Left lung (tissue), 10 donors: ENCODE measurements around the gene CAMK2G. TPM values are rescaled to one million over a fixed set of nuclear protein-coding genes. Genes with fewer than 3 reads are reported as not detected.

Experiments
- ATAC-seq: fragments of 200-7000 bp; cut with Tn5 transposase; one replicate; pipeline ENCODE4 v1.9.1; 2020; ENCODE audit warnings: moderate library complexity
- DNase-seq, 4 donors: peaks; one replicate each; pipeline ENCODE4 v3.0.0-alpha.2; 2013 to 2020
- H3K27ac ChIP-seq, 2 donors: fragments of 200-600 bp; sonication (generic) in 1 of 2; one replicate each; pipeline versions ENCODE4 v1.5.0 to v1.8.0; 2020 to 2021
- H3K27me3 ChIP-seq, 2 donors: fragments of 200-600 bp; sonication (generic) in 1 of 2; one replicate each; pipeline versions ENCODE4 v1.5.0 to v1.8.0; 2020 to 2021
- H3K36me3 ChIP-seq, 2 donors: fragments of 200-600 bp; sonication (generic) in 1 of 2; one replicate each; pipeline versions ENCODE4 v1.5.0 to v1.8.0; 2020 to 2021
- H3K4me1 ChIP-seq, 2 donors: fragments of 200-600 bp; one replicate each; pipeline ENCODE4 v1.8.0; 2021
- H3K4me3 ChIP-seq, 2 donors: fragments of 200-600 bp; sonication (generic) in 1 of 2; one replicate each; pipeline versions ENCODE4 v1.5.0 to v1.8.0; 2020 to 2021; ENCODE audit warnings: mild to moderate bottlenecking in 1 of 2
- H3K9me3 ChIP-seq, 2 donors: fragments of 200-600 bp; sonication (generic) in 1 of 2; one replicate each; pipeline versions ENCODE4 v1.5.0 to v1.8.0; 2020 to 2021
- CTCF ChIP-seq, 2 donors: fragments of 200-600 bp; sonication (generic) in 1 of 2; IDR thresholded peaks; one replicate each; pipeline versions ENCODE4 v1.5.0 to v1.8.0; 2021; ENCODE audit warnings: antibody characterized with exemption in 2 of 2
- intact Hi-C, 2 donors: fragments of 100-400 bp; cut with DNase I; formaldehyde crosslinking; loops; one replicate each; pipeline versions ENCODE4 v1.11.2 to v1.14.2; 2022
- polyA plus RNA-seq, 6 donors: library from polyadenylated mRNA; unstranded; fragments of 120-200 nt; gene quantifications; one replicate each; pipeline ENCODE4 v1.2.1, GENCODE V29; 2013; ENCODE audit not compliant: insufficient read length in 6 of 6
- total RNA-seq, 2 donors: library from RNA; stranded (reverse); fragmentation: NEBNext Ultra II Directional; extraction: Animal tissue kit (Norgen Biotek cat#: 25700); gene quantifications; one replicate each; pipeline ENCODE4 v1.2.1, GENCODE V29; 2021
- donor health status: DM: no; HTN: yes; CAD: no.
- donor health status: DM: no; HTN: no; CAD: no.

The CAMK2G gene
- total and polyA plus RNA-seq, 8 donors, result 28.9 to 44.5 (median 35.4) TPM

- no peak for TF ChIP-seq CTCF (IDR thresholded peaks at IDR 0.05)
- DNase-seq (no peak), ATAC-seq (no peak)
- Histone ChIP-seq H3K27me3 (no peaks in the 10 kb centered on the region), H3K4me3 (no peak overlapping the region), H3K9me3 (no peaks in the 10 kb centered on the region), H3K4me1 (peaks cover 2 to 32% of the 10 kb centered on the region in 2 donors), H3K36me3 (peaks cover 0 to 81% of the 10 kb centered on the region in 2 donors), H3K27ac (peak overlapping the region; percentile 56 to 70)
- intact Hi-C loops, result no loop called here
Measured at GRCh38 chr10:73850211-73850610, 24.1 kb downstream of the CAMK2G start.

GRCh38 chr10:73848821-73849489 is 25.4 kb downstream of the CAMK2G start:
- peak overlapping the region in 1 of 2 donors; percentile 70 for H3K27ac ChIP-seq
- H3K9me3 ChIP-seq, result no peaks in the 10 kb centered on the region
- DNase-seq, result peak; percentile 60 to 93 (median 78)
- H3K27me3 ChIP-seq, result no peaks in the 10 kb centered on the region
- ATAC-seq, result peak; percentile 87
- H3K36me3 ChIP-seq, result peaks cover 0 to 87% of the 10 kb centered on the region in 2 donors
- intact Hi-C loops, result loop anchor here in 1 of 2 donors (2.0 kb wide), 1 partner anchor 30 kb away; no protein-coding TSS in a partner anchor
- H3K4me1 ChIP-seq, result peaks cover 2 to 32% of the 10 kb centered on the region in 2 donors
- peak; percentile 100 for TF ChIP-seq CTCF (IDR thresholded peaks at IDR 0.05)
- no peak overlapping the region for H3K4me3 ChIP-seq

DNA sequence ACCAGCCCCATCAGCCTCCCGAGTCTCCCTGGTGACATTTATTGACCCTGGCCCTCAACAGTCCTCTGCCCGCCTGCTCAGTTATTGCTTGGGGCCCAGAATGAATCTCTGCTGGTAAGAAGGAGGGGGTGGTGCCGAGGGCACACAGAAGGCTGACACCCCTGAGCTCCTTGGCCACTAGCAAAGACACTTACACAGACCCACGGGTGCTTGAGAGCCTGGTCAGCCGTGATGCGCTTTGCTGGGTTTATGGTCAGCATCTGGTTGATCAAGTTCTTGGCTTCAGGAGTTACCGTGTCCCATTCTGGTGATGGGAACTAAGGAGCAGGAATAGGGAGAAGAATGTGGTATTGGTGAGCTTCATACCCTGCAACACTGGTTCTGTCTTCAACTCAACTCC is 27.3 kb downstream of the CAMK2G start:
- Histone ChIP-seq H3K27me3 (no peaks in the 10 kb centered on the region), H3K9me3 (no peaks in the 10 kb centered on the region), H3K36me3 (peaks cover 0 to 87% of the 10 kb centered on the region in 2 donors), H3K4me3 (no peak overlapping the region), H3K4me1 (peaks cover 2 to 43% of the 10 kb centered on the region in 2 donors), H3K27ac (no peak overlapping the region)
- DNase-seq, result no peak
- intact Hi-C loops, result no loop called here
- no peak for TF ChIP-seq CTCF (IDR thresholded peaks at IDR 0.05)
- ATAC-seq, result no peak

GRCh38 chr10:73843261-73843660 is 31.1 kb downstream of the CAMK2G start:
- Histone ChIP-seq H3K27me3 (no peaks in the 10 kb centered on the region), H3K9me3 (no peaks in the 10 kb centered on the region), H3K4me1 (peaks cover 0 to 13% of the 10 kb centered on the region in 2 donors), H3K4me3 (no peak overlapping the region), H3K36me3 (peaks cover 0 to 99% of the 10 kb centered on the region in 2 donors), H3K27ac (no peak overlapping the region)
- ATAC-seq (no peak), DNase-seq (no peak)
- intact Hi-C loops, result no loop called here
- TF ChIP-seq CTCF (IDR thresholded peaks at IDR 0.05), result no peak

- Histone ChIP-seq H3K4me3 (no peak overlapping the region), H3K4me1 (peaks cover 0 to 11% of the 10 kb centered on the region in 2 donors), H3K27ac (no peak overlapping the region), H3K36me3 (peaks cover 0 to 99% of the 10 kb centered on the region in 2 donors), H3K9me3 (no peaks in the 10 kb centered on the region), H3K27me3 (no peaks in the 10 kb centered on the region)
- ATAC-seq, result no peak
- no peak for TF ChIP-seq CTCF (IDR thresholded peaks at IDR 0.05)
- intact Hi-C loops, result no loop called here
- DNase-seq, result no peak
Measured at GRCh38 chr10:73842349-73842748, 32.0 kb downstream of the CAMK2G start.
